Progenitor cell of endocrine pancreas (in vitro differentiated cells): ENCODE results near the gene ACTL10. TPM values are rescaled to one million over a fixed set of nuclear protein-coding genes. Genes with fewer than 3 reads are reported as not detected.

ENCODE experiments used
- DNase-seq: peaks from one replicate; pipeline ENCODE4 v3.0.0; 2021; ENCODE audit warnings: low spot score; ENCODE audit not compliant: unreplicated experiment
- H3K27ac Mint-ChIP-seq: 2 replicates; pipeline ENCODE4 v1.8.0; 2021; ENCODE audit warnings: mild to moderate bottlenecking, moderate library complexity, mixed read lengths
- H3K27me3 Mint-ChIP-seq: 2 replicates; pipeline ENCODE4 v1.8.0; 2021; ENCODE audit warnings: mixed read lengths
- H3K36me3 Mint-ChIP-seq: 2 replicates; pipeline ENCODE4 v1.8.0; 2022; ENCODE audit warnings: mixed read lengths; ENCODE audit not compliant: insufficient read depth
- H3K4me1 Mint-ChIP-seq: 2 replicates; pipeline ENCODE4 v1.8.0; 2021; ENCODE audit warnings: low read depth, mixed read lengths
- H3K4me3 Mint-ChIP-seq: 2 replicates; pipeline ENCODE4 v1.8.0; 2021; ENCODE audit warnings: low read depth, mild to moderate bottlenecking, moderate library complexity, mixed read lengths
- H3K9me3 Mint-ChIP-seq: 2 replicates; pipeline ENCODE4 v1.8.0; 2021; ENCODE audit warnings: low read depth, mixed read lengths
- CTCF ChIP-seq: fragments of 200-600 bp; sonication (generic); IDR thresholded peaks from one replicate; pipeline ENCODE4 v1.5.0; 2021; ENCODE audit warnings: antibody characterized with exemption, mild to moderate bottlenecking; ENCODE audit not compliant: unreplicated experiment
- total RNA-seq: library from RNA; stranded (reverse); gene quantifications from 2 replicates; pipeline ENCODE4 v1.2.1, GENCODE V29; 2021

ACTL10 gene
- total RNA-seq, 1 donor from 2014 or later = 0.36 TPM

- Mint-ChIP-seq H3K9me3 (no peaks in the 10 kb centered on the region), H3K27ac (peak overlapping the region; percentile 50)
These were observed 2.0 kb upstream of the ACTL10 start for GRCh38 chr20:33664762-33665144.

DNA sequence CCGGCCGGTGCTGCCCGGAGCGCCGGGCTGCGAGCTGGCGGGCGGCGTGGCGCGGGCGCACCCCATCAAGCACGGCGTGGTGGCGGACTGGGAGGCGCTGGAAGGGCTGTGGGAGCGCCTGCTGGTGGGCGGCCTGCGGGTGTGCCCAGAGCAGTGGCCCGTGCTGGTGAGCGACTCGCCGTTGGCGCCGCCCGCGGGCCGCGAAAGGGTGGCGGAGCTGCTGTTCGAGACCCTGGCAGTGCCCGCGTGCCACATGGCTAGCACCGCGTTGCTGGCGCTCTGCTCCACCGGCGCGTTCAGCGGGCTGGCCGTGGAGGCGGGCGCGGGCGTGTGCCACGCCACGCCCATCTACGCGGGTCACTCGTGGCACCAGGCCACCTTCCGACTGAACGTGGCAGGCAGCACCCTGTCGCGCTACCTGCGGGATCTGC, 517 bp downstream of the ACTL10 start:
- peaks cover 16% of the 10 kb centered on the region for H3K36me3 Mint-ChIP-seq
- peak overlapping the region; percentile 46 for H3K4me3 Mint-ChIP-seq
- H3K9me3 Mint-ChIP-seq = no peaks in the 10 kb centered on the region
- no peak for TF ChIP-seq CTCF
- H3K4me1 Mint-ChIP-seq = peaks cover 20% of the 10 kb centered on the region
- no peak overlapping the region for H3K27ac Mint-ChIP-seq
- no peak for DNase-seq
- peaks cover 3% of the 10 kb centered on the region for H3K27me3 Mint-ChIP-seq

More at GRCh38 chr20:33664762-33665144, 2.0 kb upstream of the ACTL10 start:
- Mint-ChIP-seq H3K4me3 (peak overlapping the region; percentile 85), H3K36me3 (peaks cover 11% of the 10 kb centered on the region), H3K27me3 (peaks cover 3% of the 10 kb centered on the region), H3K4me1 (peaks cover 11% of the 10 kb centered on the region)
- TF ChIP-seq CTCF = no peak
- no peak for DNase-seq

DNA sequence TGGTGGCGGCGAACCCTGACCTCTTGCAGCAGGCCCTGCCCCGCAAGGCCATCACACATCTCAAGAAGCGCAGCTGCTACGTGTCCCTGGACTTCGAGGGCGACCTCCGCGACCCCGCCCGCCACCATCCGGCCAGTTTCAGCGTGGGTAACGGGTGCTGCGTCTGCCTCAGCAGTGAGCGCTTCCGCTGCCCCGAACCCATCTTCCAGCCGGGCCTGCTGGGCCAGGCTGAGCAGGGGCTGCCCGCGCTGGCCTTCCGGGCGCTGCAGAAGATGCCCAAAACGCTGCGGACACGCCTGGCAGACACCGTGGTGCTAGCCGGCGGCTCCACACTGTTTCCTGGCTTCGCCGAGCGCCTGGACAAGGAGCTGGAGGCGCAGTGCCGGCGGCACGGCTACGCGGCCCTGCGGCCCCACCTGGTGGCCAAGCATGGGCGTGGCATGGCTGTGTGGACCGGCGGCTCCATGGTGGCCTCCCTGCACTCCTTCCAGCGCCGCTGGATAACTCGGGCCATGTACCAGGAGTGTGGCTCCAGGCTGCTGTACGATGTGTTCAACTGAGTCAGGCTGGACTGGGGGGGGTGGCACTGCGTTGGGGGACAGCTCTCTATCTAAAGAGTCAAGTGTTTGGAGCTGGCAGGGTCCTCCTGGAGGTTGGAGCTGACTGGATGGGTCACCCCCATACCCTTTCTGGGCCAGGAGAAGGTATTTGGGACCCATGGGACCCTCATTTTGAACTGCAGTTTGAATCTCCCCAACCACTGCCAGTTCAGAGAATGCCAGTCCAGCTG, 1.1 kb downstream of the ACTL10 start:
- H3K9me3 Mint-ChIP-seq = no peaks in the 10 kb centered on the region
- H3K27ac Mint-ChIP-seq = no peak overlapping the region
- H3K36me3 Mint-ChIP-seq = peaks cover 16% of the 10 kb centered on the region
- peaks cover 24% of the 10 kb centered on the region for H3K4me1 Mint-ChIP-seq
- H3K4me3 Mint-ChIP-seq = peak overlapping the region; percentile 46
- peaks cover 3% of the 10 kb centered on the region for H3K27me3 Mint-ChIP-seq
- DNase-seq = peak; percentile 72
- TF ChIP-seq CTCF = peak; percentile 91

DNA sequence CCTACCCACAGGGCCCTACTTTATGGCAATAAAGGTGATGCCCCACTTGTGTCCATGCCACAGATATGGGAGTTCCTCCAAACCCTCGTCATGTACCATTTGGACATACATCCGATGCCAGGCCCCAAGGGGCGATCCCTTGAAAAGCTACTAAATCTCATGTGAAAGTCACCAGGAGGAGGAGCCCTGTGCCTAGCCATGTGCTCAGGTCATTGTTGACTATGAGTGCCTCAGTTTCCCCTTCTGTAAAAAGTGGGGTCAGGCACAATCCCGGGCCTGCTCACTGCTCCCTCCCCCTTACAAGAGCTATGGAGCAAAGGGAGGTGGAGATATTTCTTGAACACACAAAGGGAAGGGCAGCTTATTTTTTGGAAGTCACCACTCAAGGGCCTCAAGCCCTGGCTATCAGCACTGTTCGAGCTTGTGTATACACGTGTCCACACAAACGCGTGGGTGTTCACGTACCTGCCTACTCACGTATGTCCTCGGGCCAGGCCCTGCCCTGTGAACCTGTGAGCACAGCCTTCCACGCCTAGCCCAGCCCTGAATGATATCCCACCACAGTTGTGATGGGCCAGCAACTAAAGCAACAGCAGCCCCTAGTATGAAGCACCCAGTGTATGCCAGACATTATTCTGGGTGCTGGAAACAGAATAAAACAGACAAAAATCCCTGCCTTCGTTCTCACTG, 1.9 kb downstream of the ACTL10 start:
- Mint-ChIP-seq H3K36me3 (peaks cover 16% of the 10 kb centered on the region), H3K9me3 (no peaks in the 10 kb centered on the region), H3K27me3 (peaks cover 3% of the 10 kb centered on the region), H3K4me3 (no peak overlapping the region), H3K4me1 (peaks cover 31% of the 10 kb centered on the region), H3K27ac (no peak overlapping the region)
- no peak for TF ChIP-seq CTCF
- DNase-seq = no peak

DNA sequence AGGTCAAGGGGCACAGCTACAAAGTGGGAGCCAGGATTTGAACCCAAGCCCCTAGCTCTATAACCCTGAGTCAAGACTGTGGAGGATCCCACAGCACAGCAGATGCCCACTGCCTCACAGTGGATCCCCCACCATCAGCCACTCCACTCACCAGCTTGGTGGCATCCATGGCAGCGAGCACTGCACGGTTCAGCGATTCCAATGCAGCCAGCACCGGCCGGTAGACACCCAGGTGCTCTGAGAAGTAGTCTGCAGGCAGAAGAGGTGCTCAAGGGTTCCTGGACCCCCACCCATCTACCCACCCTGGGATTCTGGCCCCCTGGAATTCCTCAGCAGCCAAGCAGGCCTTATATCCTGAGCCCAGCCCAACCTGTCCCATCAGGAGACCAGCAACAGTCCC, 2.5 kb downstream of the ACTL10 start:
- Mint-ChIP-seq H3K4me3 (no peak overlapping the region), H3K4me1 (peaks cover 32% of the 10 kb centered on the region), H3K9me3 (no peaks in the 10 kb centered on the region), H3K27ac (no peak overlapping the region), H3K36me3 (peaks cover 16% of the 10 kb centered on the region), H3K27me3 (peaks cover 3% of the 10 kb centered on the region)
- no peak for DNase-seq
- TF ChIP-seq CTCF = no peak
